ENCODE data around the gene CXorf38.

Gene CXorf38

GRCh38 chrX:40647307-40648197 is at the start of gene CXorf38:
Gene CXorf38, minus strand, starts transcription at chrX:40647561. Its CDS starts 41 bp downstream, at chrX:40647520.
- DNase-seq: peak; percentile 81

GRCh38 chrX:40694802-40695201 is 47.4 kb upstream of the CXorf38 start:
- no peak for DNase-seq

- no peak for DNase-seq
Observed at GRCh38 chrX:40688929-40689328, 41.6 kb upstream of the CXorf38 start.

- DNase-seq: no peak
Observed at GRCh38 chrX:40687169-40687568, 39.8 kb upstream of the CXorf38 start.

- DNase-seq: no peak
Observed at GRCh38 chrX:40685362-40685918, 38.1 kb upstream of the CXorf38 start.

- no peak for DNase-seq
Observed at GRCh38 chrX:40684092-40684491, 36.7 kb upstream of the CXorf38 start.

- no peak for DNase-seq
Observed at GRCh38 chrX:40683245-40683644, 35.9 kb upstream of the CXorf38 start.

- DNase-seq: no peak
Observed at GRCh38 chrX:40671126-40671525, 23.8 kb upstream of the CXorf38 start.

- DNase-seq: no peak
Observed at GRCh38 chrX:40663880-40664630, 16.7 kb upstream of the CXorf38 start.

- no peak for DNase-seq
Observed at GRCh38 chrX:40663078-40663740, 15.8 kb upstream of the CXorf38 start.

- no peak for DNase-seq
Observed at GRCh38 chrX:40661489-40661888, 14.1 kb upstream of the CXorf38 start.

GRCh38 chrX:40660381-40660780 is 13.0 kb upstream of the CXorf38 start:
- DNase-seq: no peak

GRCh38 chrX:40653535-40653934 is 6.2 kb upstream of the CXorf38 start:
- no peak for DNase-seq

GRCh38 chrX:40652664-40653063 is 5.3 kb upstream of the CXorf38 start:
- no peak for DNase-seq

GRCh38 chrX:40651620-40652223 is 4.4 kb upstream of the CXorf38 start:
- DNase-seq: peak; percentile 73

GRCh38 chrX:40646489-40647306 is 663 bp downstream of the CXorf38 start:
- DNase-seq: peak; percentile 15

GRCh38 chrX:40644821-40645358 is 2.5 kb downstream of the CXorf38 start:
- no peak for DNase-seq

GRCh38 chrX:40644176-40644575 is 3.2 kb downstream of the CXorf38 start:
- DNase-seq: no peak

GRCh38 chrX:40637687-40638086 is 9.7 kb downstream of the CXorf38 start:
- DNase-seq: no peak

GRCh38 chrX:40632199-40632598 is 15.2 kb downstream of the CXorf38 start:
- no peak for DNase-seq

- DNase-seq: no peak
Observed at GRCh38 chrX:40628506-40628905, 18.9 kb downstream of the CXorf38 start.

Measured in NCI-H1105 treated with DMSO at 0.1 percent for 48 hours (cell line).